Sigmoid colon (tissue), 7 donors: ENCODE results near the gene UBE3B. TPM values are rescaled to one million over a fixed set of nuclear protein-coding genes. Genes with fewer than 3 reads are reported as not detected.

Experiments
- DNase-seq: peaks from one replicate; pipeline ENCODE4 v3.0.0-alpha.2; 2019
- H3K27ac ChIP-seq, 4 donors: fragments of 200-600 bp; sonication (generic); one replicate each; pipeline ENCODE4 v1.5.1; 2016 to 2019; ENCODE audit warnings: mild to moderate bottlenecking in 1 of 4
- H3K27me3 ChIP-seq, 3 donors: fragments of 200-600 bp; sonication (generic); one replicate each; pipeline ENCODE4 v1.5.1; 2019; ENCODE audit warnings: mild to moderate bottlenecking in 1 of 3
- H3K36me3 ChIP-seq, 4 donors: fragments of 200-600 bp; sonication (generic); one replicate each; pipeline ENCODE4 v1.5.1; 2016 to 2019
- H3K4me1 ChIP-seq, 4 donors: fragments of 200-600 bp; sonication (generic); one replicate each; pipeline ENCODE4 v1.5.1; 2017 to 2019
- H3K4me3 ChIP-seq, 4 donors: fragments of 200-600 bp; sonication (generic); one replicate each; pipeline ENCODE4 v1.5.1; 2017 to 2019; ENCODE audit warnings: mild to moderate bottlenecking in 2 of 4, moderate library complexity in 1 of 4
- H3K9me3 ChIP-seq, 4 donors: fragments of 200-600 bp in 3 of 4; sonication (generic) in 3 of 4; one replicate each; pipeline versions ENCODE4 v1.5.1 to v1.6.1; 2013 to 2019
- EP300 ChIP-seq, 4 donors: sonication (generic); formaldehyde crosslinking; IDR thresholded peaks; one replicate each; pipeline ENCODE4 v1.6.1; 2017; ENCODE audit warnings: antibody characterized with exemption in 4 of 4
- POLR2A ChIP-seq, 2 donors: fragments of 450-650 bp; IDR thresholded peaks; one replicate each; pipeline ENCODE4 v1.6.1; 2016; ENCODE audit warnings: antibody characterized with exemption in 2 of 2, mild to moderate bottlenecking in 2 of 2, moderate library complexity in 2 of 2
- POLR2AphosphoS5 ChIP-seq, 4 donors: sonication (generic); formaldehyde crosslinking; IDR thresholded peaks; one replicate each; pipeline ENCODE4 v1.6.1; 2017; ENCODE audit warnings: antibody characterized with exemption in 4 of 4
- WGBS, 2 donors: extraction: QIAGEN DNeasy Blood & Tissue Kit; methylation state at CpG; one replicate each; pipeline ENCODE4 v1.1.7; 2013; 5-methylcytosine and 5-hydroxymethylcytosine counted together
- intact Hi-C: fragments of 100-400 bp; cut with DNase I; formaldehyde crosslinking; loops from one replicate; pipeline ENCODE4 v1.15.1; 2023
- polyA plus RNA-seq, 3 donors: library from polyadenylated mRNA; stranded (reverse); fragments of 200-250 nt; gene quantifications; one replicate each; pipeline ENCODE4 v1.2.3, GENCODE V29; 2013
- total RNA-seq, 4 donors: library from RNA; depleted of rRNA; stranded (reverse); fragments of >200 nt; gene quantifications; one replicate each; pipeline ENCODE4 v1.1.0, GENCODE V29; 2016
- TF ChIP-seq, protein P1 (sequence below), 4 experiments: fragments of 450-650 bp in 3 of 4; fragments of 200-600 bp in 1 of 4; IDR thresholded peaks; one replicate each; pipeline ENCODE4 v1.5.1; 2016 to 2019; ENCODE audit warnings: antibody characterized with exemption in 4 of 4, mild to moderate bottlenecking in 3 of 4, moderate library complexity in 2 of 4
- donor health status: healthy with polysubstance abuse.
- donor health status: Bipolar disorder and iron deficiency.
- donor health status: healthy.

The UBE3B gene
- total and polyA plus RNA-seq, 7 donors = 15.3 to 67.7 (median 48.4) TPM

DNA sequence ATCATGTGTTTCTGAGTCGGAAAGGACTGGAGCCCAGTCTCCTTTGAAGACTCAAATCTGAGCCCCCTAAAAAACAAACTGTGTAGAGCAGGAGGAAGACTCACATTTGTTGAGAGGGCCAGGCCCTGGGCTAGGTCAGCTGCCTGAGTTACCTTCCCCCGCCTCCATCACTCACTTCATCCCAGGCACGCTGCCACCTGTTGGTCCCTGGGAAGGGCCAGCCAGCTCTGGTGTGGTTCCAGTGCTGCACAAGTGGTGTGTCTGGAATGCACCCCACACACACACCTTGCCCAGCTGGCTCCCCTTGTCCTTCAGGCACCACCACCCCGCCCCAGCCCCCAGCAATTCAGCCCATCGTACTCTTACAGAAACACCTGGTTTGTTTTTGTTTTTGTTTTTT is 105.2 kb downstream of the UBE3B start:
- Histone ChIP-seq H3K27me3 (no peaks in the 10 kb centered on the region), H3K27ac (no peak overlapping the region), H3K36me3 (peaks cover 0 to 95% (median 19%) of the 10 kb centered on the region in 4 donors), H3K4me1 (no peaks in the 10 kb centered on the region), H3K4me3 (no peak overlapping the region), H3K9me3 (no peaks in the 10 kb centered on the region)
- no peak for DNase-seq
- no peak for TF ChIP-seq EP300 (IDR thresholded peaks at IDR 0.05)
- TF ChIP-seq, protein P1, sequence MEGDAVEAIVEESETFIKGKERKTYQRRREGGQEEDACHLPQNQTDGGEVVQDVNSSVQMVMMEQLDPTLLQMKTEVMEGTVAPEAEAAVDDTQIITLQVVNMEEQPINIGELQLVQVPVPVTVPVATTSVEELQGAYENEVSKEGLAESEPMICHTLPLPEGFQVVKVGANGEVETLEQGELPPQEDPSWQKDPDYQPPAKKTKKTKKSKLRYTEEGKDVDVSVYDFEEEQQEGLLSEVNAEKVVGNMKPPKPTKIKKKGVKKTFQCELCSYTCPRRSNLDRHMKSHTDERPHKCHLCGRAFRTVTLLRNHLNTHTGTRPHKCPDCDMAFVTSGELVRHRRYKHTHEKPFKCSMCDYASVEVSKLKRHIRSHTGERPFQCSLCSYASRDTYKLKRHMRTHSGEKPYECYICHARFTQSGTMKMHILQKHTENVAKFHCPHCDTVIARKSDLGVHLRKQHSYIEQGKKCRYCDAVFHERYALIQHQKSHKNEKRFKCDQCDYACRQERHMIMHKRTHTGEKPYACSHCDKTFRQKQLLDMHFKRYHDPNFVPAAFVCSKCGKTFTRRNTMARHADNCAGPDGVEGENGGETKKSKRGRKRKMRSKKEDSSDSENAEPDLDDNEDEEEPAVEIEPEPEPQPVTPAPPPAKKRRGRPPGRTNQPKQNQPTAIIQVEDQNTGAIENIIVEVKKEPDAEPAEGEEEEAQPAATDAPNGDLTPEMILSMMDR (IDR thresholded peaks at IDR 0.05) = no peak
- TF ChIP-seq POLR2AphosphoS5 (IDR thresholded peaks at IDR 0.05) = no peak
- no peak for TF ChIP-seq POLR2A (IDR thresholded peaks at IDR 0.05)
- 88 to 91% methylated on average over 5 of the region's 5 CpGs for WGBS, 2 donors
- intact Hi-C loops = no loop called here

DNA sequence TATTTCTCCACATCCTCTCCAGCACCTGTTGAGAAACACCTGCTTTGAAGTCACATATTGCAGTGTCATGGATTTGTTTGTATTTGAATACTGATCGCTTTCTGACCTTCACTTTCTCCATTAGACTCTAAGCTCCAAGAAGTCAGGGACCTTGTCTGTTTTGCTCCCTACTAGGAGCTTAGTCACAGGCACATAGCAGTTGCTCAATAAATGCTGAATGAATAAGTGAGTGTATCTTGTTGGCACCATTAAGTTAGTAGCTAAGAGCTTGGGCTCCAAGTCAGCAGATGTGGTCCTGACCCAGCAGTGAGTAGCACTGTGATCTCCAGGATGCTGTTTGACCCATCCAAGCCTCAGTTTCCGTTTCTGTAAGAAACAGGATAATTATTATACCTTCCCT is 106.3 kb downstream of the UBE3B start:
- no peak overlapping the region for H3K4me3 ChIP-seq
- H3K4me1 ChIP-seq = no peaks in the 10 kb centered on the region
- TF ChIP-seq POLR2A (IDR thresholded peaks at IDR 0.05) (no peak), EP300 (IDR thresholded peaks at IDR 0.05) (no peak), POLR2AphosphoS5 (IDR thresholded peaks at IDR 0.05) (no peak)
- TF ChIP-seq, protein P1 (IDR thresholded peaks at IDR 0.05) = no peak
- no peak for DNase-seq
- no peaks in the 10 kb centered on the region for H3K27me3 ChIP-seq
- intact Hi-C loops = no loop called here
- 95 to 96% methylated on average over 2 of the region's 2 CpGs for WGBS, 2 donors
- no peak overlapping the region for H3K27ac ChIP-seq
- no peaks in the 10 kb centered on the region for H3K9me3 ChIP-seq
- peaks cover 0 to 95% (median 13%) of the 10 kb centered on the region in 4 donors for H3K36me3 ChIP-seq

Other genes starting within 250 kb of the UBE3B start
- gene FOXN4, start 168.3 kb upstream of the UBE3B start, total RNA-seq = 1 to 10 TPM in 1 of 4 donors, under 1 TPM in 1, not detected in 2; 0.41 to 1.9 TPM
- under 1 TPM in 1 of 3 donors, not detected in 2; 0.06 TPM for gene FOXN4, start 168.3 kb upstream of the UBE3B start, polyA plus RNA-seq
- not detected for gene MYO1H, start 129.7 kb upstream of the UBE3B start, total RNA-seq
- gene MYO1H, start 129.7 kb upstream of the UBE3B start, polyA plus RNA-seq = under 1 TPM in 1 of 3 donors, not detected in 2; 0.07 TPM
- 100 to 1,000 TPM in 2 of 4 donors, 10 to 100 TPM in 2; 82.8 to 123 (median 101) TPM for gene KCTD10, start 334 bp upstream of the UBE3B start, total RNA-seq
- gene KCTD10, start 334 bp upstream of the UBE3B start, polyA plus RNA-seq = 10 to 100 TPM; 53.5 to 79.8 (median 54.2) TPM
- gene MMAB, start 95.9 kb downstream of the UBE3B start, total RNA-seq = 10 to 100 TPM; 12.2 to 28.9 (median 23.5) TPM
- 10 to 100 TPM; 36.6 to 79.6 (median 64.3) TPM for gene MMAB, start 95.9 kb downstream of the UBE3B start, polyA plus RNA-seq
- gene MVK, start 96.2 kb downstream of the UBE3B start, total RNA-seq = 10 to 100 TPM in 3 of 4 donors, 1 to 10 TPM in 1; 9.1 to 14.8 (median 12.3) TPM
- gene MVK, start 96.2 kb downstream of the UBE3B start, polyA plus RNA-seq = 10 to 100 TPM; 13.8 to 40.8 (median 21.0) TPM
- 1 to 10 TPM; 1.1 to 3.3 (median 1.7) TPM for gene FAM222A, start 236.2 kb downstream of the UBE3B start, total RNA-seq
- gene FAM222A, start 236.2 kb downstream of the UBE3B start, polyA plus RNA-seq = 1 to 10 TPM; 1.2 to 2.2 (median 2.1) TPM